MM.1S (cell line): ENCODE results near the gene FRYL.

Source experiments
- CTCF ChIP-seq: fragments of 300-600 bp; sonication (generic); IDR thresholded peaks from 2 replicates; pipeline ENCODE4 v1.5.1; 2016; ENCODE audit warnings: antibody characterized with exemption, low read length, mixed read lengths
- EZH2 ChIP-seq: fragments of 300-600 bp; sonication (generic); optimal IDR thresholded peaks from 2 replicates; pipeline ENCODE3; 2017; ENCODE audit warnings: low read depth, mild to moderate bottlenecking, antibody characterized with exemption, low read length, mixed read lengths

DNA sequence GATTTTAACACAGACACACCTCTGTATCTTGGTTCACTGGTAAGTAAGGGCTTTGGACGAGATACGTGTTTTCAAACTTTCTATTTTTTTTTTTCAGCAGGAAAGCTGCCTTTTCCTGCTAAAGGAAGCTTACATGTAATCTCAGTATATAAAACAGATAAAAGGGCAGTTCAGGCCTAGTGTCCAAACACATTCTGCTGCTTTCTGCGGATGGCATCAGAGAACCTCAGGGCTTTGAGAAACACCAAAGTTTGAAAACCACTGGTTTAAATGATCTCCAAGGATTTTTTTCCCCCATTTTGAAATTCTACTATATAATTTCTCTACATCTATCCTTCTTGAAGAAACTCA is 214.1 kb downstream of the FRYL start:
- TF ChIP-seq CTCF (no peak), EZH2 (no peak)
